ENCODE data around the gene GREM2.

The GREM2 gene

DNA sequence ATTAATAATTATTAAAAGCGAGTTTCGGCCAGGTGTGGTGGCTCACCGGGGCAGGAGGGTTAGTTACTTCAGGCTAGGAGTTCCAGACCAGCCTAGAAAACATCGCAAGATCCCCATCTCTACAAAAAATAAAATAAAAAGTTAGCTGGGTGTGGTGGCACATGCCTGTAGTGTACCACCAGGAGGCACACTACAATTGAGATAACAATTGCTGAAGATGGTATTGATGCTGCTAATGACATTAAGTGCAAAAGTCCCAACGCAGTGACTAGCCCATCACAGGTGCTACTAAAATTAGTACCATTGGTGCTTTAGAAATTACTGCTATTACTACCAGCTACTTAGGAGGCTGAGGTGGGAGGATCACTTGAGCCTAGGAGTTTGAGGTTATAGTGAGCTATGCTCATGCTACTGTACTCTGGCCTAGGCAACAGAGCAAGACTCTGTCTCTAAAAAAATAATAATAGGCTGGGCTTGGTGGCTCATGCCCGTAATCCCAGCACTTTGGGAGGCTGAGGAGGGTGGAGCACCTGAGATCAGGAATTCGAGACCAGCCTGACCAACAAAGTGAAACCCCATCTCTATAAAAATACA lies 156.6 kb downstream of the GREM2 start:
- peak; percentile 25 for DNase-seq (ENCODE audit: low read depth)

DNA sequence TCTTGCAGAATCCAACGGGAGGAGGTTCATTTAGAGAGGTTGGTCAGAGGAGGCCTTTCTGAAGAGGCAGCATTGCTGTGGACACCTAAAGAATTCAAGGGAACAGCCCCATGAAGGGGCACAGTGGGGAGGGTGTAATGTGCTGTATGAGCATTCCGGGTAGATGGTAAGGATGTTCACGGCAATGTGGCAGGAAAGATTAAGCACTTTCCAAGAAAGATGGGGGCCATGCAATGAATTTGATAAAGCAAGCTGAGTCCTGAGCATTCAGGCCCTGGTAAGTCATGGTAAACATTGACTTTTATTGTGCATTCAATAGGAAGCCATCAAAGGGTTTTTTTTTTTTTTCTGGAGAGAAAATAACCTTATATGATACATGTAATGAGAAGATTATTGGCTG lies 166.6 kb downstream of the GREM2 start:
- no peak for DNase-seq (ENCODE audit: low read depth)

DNA sequence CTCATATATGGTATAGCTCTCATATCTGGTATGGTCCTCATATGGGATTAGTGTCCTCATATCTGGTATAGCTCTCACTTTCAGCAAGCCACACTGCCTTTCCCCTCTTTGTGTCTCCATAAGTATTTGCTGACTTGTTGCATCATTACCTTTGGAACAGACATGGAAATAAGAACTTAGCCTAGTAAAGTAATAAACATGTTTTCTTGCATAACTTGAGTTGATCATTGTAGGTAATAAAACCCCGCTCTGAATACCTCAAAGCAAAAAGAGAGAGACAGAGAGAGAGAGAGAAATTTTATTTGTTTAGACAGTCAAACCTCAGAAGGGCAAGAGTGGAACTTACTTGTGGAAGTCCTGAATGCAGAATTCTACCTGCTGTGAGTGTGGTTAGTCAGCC lies 170.3 kb downstream of the GREM2 start:
- DNase-seq (ENCODE audit: low read depth): no peak
